ENCODE results near the gene PAWR.

DNA sequence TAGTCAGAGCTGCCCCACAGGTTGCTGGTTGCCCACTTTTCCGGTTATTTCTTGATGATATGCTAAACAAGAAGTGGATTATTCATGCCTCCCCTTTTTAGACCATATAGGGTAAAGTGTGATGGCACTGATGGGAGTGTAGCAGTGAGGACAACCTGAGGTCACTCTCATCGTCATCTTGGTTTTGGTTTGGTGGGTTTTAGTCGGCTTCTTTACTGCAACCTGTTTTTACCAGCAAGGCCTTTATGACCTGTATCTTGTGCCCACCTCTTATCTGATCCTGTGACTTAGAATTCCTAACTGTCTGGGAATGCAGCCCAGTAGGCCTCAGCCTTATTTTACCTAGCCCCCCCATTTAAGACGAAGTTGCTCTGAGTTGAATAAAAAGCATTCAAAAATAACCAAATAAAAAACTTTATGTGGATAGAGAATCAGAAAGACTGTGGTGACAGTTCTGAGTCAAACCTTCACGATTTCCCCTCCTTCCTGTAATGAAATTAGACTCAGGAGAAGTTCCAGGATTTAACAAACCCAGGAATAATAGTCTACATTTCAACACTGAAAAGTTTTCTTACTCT lies 144.2 kb downstream of the PAWR start:
- TF ChIP-seq EZH2 (IDR thresholded peaks at IDR 0.05) = no peak
- no peak for TF ChIP-seq POLR2AphosphoS5 (IDR thresholded peaks at IDR 0.05; ENCODE audit: borderline replicate concordance, low read depth, low read length)
